Measurements from ENCODE around the gene ZNF93.
"Not testable (repeated sequence)": the region's sequence is repeated elsewhere in the genome, so short reads cannot be mapped to it uniquely, and the experiment has no call there.

ZNF93 gene

GRCh38 chr19:19943848-19944582 lies 43.3 kb downstream of the ZNF93 start:
- TF ChIP-seq CTCF (IDR thresholded peaks at IDR 0.05; ENCODE audit: low read depth, low read length), result no peak
- H3K4me3 ChIP-seq (ENCODE audit: low read depth, low read length), result no peak overlapping the region
- in situ Hi-C loops (cut with HindIII; ENCODE audit: low sequenced_read_pairs), result no loop called here
- no peak for DNase-seq (ENCODE audit: low read depth, low spot score)

GRCh38 chr19:19944583-19944880 lies 43.8 kb downstream of the ZNF93 start:
- in situ Hi-C loops (cut with HindIII; ENCODE audit: low sequenced_read_pairs), result no loop called here
- no peak for TF ChIP-seq CTCF (IDR thresholded peaks at IDR 0.05; ENCODE audit: low read depth, low read length)
- no peak for DNase-seq (ENCODE audit: low read depth, low spot score)
- no peak overlapping the region for H3K4me3 ChIP-seq (ENCODE audit: low read depth, low read length)

GRCh38 chr19:19946226-19946625 lies 45.5 kb downstream of the ZNF93 start:
- no peak overlapping the region for H3K4me3 ChIP-seq (ENCODE audit: low read depth, low read length)
- no peak for TF ChIP-seq CTCF (IDR thresholded peaks at IDR 0.05; ENCODE audit: low read depth, low read length)
- in situ Hi-C loops (cut with HindIII; ENCODE audit: low sequenced_read_pairs), result no loop called here
- DNase-seq (ENCODE audit: low read depth, low spot score), result no peak

GRCh38 chr19:19948800-19949199 lies 48.1 kb downstream of the ZNF93 start:
- TF ChIP-seq CTCF (IDR thresholded peaks at IDR 0.05; ENCODE audit: low read depth, low read length), result no peak
- no peak overlapping the region for H3K4me3 ChIP-seq (ENCODE audit: low read depth, low read length)
- DNase-seq (ENCODE audit: low read depth, low spot score), result no peak
- in situ Hi-C loops (cut with HindIII; ENCODE audit: low sequenced_read_pairs), result no loop called here

- in situ Hi-C loops (cut with HindIII; ENCODE audit: low sequenced_read_pairs), result no loop called here
- TF ChIP-seq CTCF (IDR thresholded peaks at IDR 0.05; ENCODE audit: low read depth, low read length), result no peak
These were observed 54.5 kb downstream of the ZNF93 start for GRCh38 chr19:19955208-19955607.

GRCh38 chr19:19956434-19957075 lies 55.8 kb downstream of the ZNF93 start:
- in situ Hi-C loops (cut with HindIII; ENCODE audit: low sequenced_read_pairs), result no loop called here
- no peak for TF ChIP-seq CTCF (IDR thresholded peaks at IDR 0.05; ENCODE audit: low read depth, low read length)
- DNase-seq (ENCODE audit: low read depth, low spot score), result no peak
- no peak overlapping the region for H3K4me3 ChIP-seq (ENCODE audit: low read depth, low read length)

More at GRCh38 chr19:19955208-19955607, 54.5 kb downstream of the ZNF93 start:
- no peak for DNase-seq (ENCODE audit: low read depth, low spot score)
- no peak overlapping the region for H3K4me3 ChIP-seq (ENCODE audit: low read depth, low read length)

GRCh38 chr19:19957766-19958165 lies 57.0 kb downstream of the ZNF93 start:
- in situ Hi-C loops (cut with HindIII; ENCODE audit: low sequenced_read_pairs); DNase-seq (ENCODE audit: low read depth, low spot score); H3K4me3 ChIP-seq (ENCODE audit: low read depth, low read length): not testable (repeated sequence)

Measured in astrocyte of the spinal cord (primary cell).